IPS-15b (cell line): ENCODE results near the gene ACP4.
"Not testable (repeated sequence)": the region's sequence is repeated elsewhere in the genome, so short reads cannot be mapped to it uniquely, and the experiment has no call there.

Experiments used
- H3K27me3 ChIP-seq: one replicate; pipeline ENCODE4 v1.6.1; 2013; ENCODE audit warnings: low read length; ENCODE audit not compliant: control insufficient read depth, insufficient read depth
- H3K36me3 ChIP-seq: one replicate; pipeline ENCODE4 v1.6.1; 2013; ENCODE audit warnings: low read length; ENCODE audit not compliant: control insufficient read depth, insufficient read depth
- H3K4me1 ChIP-seq: one replicate; pipeline ENCODE4 v1.6.1; 2013; ENCODE audit warnings: mild to moderate bottlenecking, low read length; ENCODE audit not compliant: control insufficient read depth, insufficient read depth
- H3K4me3 ChIP-seq: one replicate; pipeline ENCODE4 v1.5.1; 2013; ENCODE audit warnings: low read depth, low read length
- H3K9ac ChIP-seq: one replicate; pipeline ENCODE4 v1.6.1; 2013; ENCODE audit warnings: low read depth, mild to moderate bottlenecking, low read length
- H3K9me3 ChIP-seq: one replicate; pipeline ENCODE4 v1.6.1; 2013; ENCODE audit warnings: mild to moderate bottlenecking, low read length; ENCODE audit not compliant: control insufficient read depth, insufficient read depth

ACP4 gene

DNA sequence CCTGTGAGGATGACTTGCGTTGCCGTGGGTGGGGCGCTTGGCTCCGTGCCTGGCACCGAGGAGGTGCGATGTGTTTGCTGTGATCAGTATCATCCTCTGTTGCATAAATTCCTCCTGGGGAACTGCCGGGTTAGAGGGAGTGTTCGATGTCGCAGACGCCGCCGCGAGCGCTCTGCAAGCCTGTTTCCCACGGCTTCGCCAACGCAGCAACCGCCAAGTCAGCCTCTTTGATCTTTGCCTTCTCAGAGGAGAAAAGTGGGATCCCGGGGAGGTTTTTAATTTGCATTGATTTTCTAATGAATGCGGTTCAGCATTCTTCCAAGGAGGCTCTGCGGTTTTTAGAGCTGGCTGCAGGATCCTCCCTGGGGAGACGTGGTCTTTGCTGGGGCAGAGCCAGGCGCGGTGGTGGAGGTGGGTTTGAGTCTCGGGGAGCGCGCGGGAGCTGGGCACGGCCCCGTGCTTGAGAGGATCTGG lies 12.3 kb upstream of the ACP4 start:
- H3K9ac ChIP-seq: no peak overlapping the region
- H3K27me3 ChIP-seq: peaks cover 67% of the 10 kb centered on the region
- H3K36me3 ChIP-seq: no peaks in the 10 kb centered on the region
- peaks cover 3% of the 10 kb centered on the region for H3K4me1 ChIP-seq
- no peaks in the 10 kb centered on the region for H3K9me3 ChIP-seq
- H3K4me3 ChIP-seq: peak overlapping the region; percentile 30

DNA sequence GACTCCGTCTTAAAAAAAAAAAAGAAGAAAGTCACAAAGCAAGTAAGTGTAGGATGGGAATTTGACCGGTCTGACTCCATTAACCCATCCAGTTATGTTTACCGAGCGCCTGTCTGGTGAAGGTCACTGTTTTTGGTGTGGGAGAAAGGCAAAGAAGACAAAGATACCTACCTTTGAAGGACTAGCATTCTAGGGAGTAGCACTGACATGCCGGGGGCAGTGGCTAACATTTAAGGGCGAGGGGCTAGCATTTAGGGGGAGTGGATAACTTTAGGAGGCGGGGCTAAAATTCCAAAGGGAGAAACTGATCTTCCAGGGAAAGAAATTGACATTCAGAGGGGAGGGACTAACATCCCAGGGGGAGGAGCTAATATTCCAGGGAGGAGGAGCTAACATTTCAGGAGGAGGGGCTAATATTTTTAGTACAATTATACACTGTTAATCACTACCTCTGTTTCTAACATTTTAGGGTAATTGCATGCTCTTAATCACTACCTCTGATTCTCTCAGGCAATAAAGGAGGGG lies 11.2 kb upstream of the ACP4 start:
- no peaks in the 10 kb centered on the region for H3K9me3 ChIP-seq
- H3K36me3 ChIP-seq: no peaks in the 10 kb centered on the region
- H3K9ac ChIP-seq: no peak overlapping the region
- peaks cover 70% of the 10 kb centered on the region for H3K27me3 ChIP-seq
- no peak overlapping the region for H3K4me3 ChIP-seq
- peaks cover 3% of the 10 kb centered on the region for H3K4me1 ChIP-seq

DNA sequence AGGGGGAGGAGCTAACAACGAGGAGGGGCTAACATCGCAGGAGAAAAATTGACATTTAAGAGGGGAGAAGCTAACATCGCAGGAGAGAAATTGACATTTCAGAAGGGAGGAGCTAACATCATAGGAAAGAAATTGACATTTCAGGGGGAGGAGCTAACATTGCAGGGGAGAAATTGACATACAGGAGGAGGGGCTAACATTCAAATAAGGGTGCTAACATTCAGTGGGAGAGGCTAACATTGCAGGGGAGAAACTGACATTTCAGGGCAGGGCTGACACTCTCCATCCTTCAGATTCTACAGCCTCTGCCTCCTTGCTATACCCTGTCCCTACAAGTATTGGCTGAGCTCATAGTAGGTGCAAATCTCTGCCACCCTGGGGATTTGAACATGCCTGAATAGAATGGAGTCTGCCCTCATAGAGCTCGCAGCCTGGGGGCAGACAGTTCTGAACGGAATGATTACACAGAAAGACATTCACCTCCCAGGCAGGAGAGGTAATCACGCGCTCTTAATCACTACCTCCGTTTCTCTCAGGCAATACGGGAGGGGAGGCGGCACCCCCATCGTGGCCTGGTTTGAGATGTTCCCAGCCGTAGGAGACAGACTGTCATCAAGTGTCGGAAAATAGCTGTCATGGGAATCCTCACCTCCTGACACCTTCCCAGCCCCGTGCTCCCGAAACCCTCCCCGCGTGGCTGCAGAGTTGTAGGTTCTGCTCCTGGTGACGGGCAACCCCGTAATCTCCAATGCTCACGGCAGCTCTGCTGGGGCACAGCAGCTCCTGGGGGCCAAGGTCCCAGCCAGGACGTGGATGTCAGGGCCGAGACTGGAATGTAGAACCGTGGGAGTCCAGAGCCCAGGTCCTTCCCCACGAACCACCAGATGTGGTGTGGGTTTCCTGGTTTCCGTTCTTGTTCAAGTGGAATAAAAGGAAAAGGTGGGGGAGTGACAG lies 10.4 kb upstream of the ACP4 start:
- H3K4me1 ChIP-seq: peaks cover 3% of the 10 kb centered on the region
- H3K4me3 ChIP-seq: no peak overlapping the region
- no peaks in the 10 kb centered on the region for H3K36me3 ChIP-seq
- H3K9me3 ChIP-seq: no peaks in the 10 kb centered on the region
- H3K9ac ChIP-seq: no peak overlapping the region
- H3K27me3 ChIP-seq: peaks cover 65% of the 10 kb centered on the region

DNA sequence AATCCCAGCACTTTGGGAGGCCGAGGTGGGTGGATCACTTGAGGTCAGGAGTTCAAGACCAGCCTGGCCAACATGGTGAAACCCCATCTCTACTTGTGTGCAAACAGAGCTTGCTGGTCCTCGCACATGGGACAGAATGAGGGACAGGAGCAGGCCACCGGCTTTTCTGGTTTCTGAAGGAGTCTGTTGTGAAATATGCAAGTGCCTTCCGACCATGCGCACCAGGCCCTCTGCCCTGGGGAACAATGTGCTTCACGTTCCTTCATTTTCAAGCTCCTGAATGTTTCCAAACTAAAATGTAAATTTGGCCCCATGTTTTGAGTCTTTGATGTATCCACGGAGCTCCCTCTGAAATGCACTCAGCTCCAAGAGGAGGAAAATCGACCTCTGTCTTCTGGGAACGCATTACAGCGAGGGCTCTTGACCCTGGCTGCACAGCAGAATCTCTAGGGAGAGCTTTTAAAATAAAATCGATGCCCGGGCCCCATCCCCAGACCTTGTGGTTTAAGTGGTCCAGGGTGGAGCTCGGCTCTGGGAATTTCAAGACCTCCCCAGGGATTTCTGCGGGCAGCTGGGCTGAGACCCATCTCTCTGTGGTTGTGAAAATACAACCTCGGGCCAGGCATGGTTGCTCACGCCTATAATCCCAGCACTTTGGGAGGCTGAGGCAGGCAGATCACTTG lies 9.3 kb upstream of the ACP4 start:
- Histone ChIP-seq H3K27me3 (peaks cover 59% of the 10 kb centered on the region), H3K4me1 (peaks cover 3% of the 10 kb centered on the region), H3K9me3 (no peaks in the 10 kb centered on the region), H3K4me3 (no peak overlapping the region), H3K36me3 (no peaks in the 10 kb centered on the region), H3K9ac (no peak overlapping the region)

DNA sequence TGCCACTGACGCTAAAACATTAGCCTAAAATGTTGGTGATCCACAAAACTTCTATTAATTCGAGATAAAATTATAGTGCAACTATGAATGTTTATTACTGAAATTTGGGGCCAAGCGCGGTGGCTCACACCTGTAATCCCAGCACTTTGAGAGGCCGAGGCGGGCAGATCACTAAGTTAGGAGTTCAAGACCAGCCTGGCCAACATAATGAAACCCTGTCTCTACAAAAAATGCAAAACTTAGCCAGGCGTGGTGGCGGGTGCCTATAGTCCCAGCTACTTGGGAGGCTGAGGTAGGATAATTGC lies 6.4 kb upstream of the ACP4 start:
- peaks cover 33% of the 10 kb centered on the region for H3K27me3 ChIP-seq
- not testable (repeated sequence) for H3K4me1 ChIP-seq, H3K9ac ChIP-seq, H3K9me3 ChIP-seq, H3K36me3 ChIP-seq, H3K4me3 ChIP-seq

DNA sequence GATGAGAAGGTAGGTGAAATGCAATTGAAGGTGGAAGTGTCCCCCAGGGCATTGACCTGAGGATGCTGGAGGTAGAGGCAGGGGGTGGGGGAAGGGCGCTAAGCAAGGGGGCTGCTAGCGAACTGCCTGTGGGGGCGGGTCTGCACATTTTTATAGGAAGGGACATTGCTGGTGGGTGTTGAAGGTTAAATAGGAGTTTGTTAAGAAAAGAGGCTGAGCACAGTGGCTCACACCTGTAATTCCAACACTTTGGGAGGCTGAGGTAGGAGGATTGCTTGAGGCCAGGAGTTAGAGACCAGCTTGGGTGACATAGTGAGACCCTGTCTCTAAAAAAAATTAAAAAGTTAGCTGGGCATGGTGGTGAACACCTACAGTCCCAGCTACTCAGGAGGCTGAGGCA lies 5.5 kb upstream of the ACP4 start:
- Histone ChIP-seq H3K9ac (no peak overlapping the region), H3K9me3 (no peaks in the 10 kb centered on the region), H3K4me1 (no peaks in the 10 kb centered on the region), H3K36me3 (no peaks in the 10 kb centered on the region), H3K4me3 (no peak overlapping the region), H3K27me3 (peaks cover 23% of the 10 kb centered on the region)

DNA sequence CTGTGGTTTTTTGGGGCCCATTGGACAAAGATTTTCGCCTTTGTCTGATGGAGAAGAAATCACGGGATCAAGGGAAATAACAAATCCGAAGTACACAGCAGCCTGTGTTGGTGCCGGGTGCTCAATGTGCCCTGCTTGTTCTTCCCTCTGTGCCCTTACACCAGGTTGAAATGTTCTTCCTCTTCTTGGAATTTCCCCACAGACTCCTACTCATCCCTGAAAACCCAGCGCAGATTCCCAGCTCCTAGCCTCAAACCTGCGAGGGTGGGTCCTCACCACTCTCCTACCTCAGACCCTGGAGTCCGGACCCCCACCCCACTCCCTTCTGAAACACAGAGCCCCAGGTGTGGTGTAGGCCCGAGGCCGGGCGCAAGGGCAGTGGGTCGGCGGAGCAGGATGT lies 4.9 kb upstream of the ACP4 start:
- no peaks in the 10 kb centered on the region for H3K4me1 ChIP-seq

DNA sequence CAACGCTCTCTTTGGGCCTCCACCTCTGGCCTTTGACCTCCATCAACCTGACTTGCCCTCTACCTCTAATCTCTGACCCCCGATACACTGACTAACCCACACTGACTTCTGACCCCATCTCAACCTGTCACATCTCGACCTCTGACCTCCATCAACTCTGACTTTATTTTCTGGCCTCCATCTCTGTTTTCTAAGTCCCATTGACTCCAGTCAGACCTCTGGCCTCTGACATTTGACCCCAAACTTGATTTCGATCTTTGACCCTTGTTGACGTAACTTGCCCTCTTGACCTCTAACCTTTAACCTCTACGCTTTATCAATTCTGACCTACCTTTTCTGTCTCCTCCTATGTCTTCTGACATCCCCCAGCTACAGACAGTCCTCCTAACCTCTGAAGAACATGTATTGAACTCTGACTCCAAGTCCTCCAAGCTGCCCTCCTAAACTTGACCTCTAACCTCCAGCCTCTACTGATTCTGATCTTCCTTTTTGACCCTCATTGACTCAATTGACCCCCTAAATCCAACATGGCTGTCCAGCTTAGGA lies 780 bp downstream of the ACP4 start:
- no peaks in the 10 kb centered on the region for H3K9me3 ChIP-seq
- no peaks in the 10 kb centered on the region for H3K36me3 ChIP-seq
- no peaks in the 10 kb centered on the region for H3K4me1 ChIP-seq
- H3K9ac ChIP-seq: no peak overlapping the region
- H3K4me3 ChIP-seq: no peak overlapping the region
- H3K27me3 ChIP-seq: no peaks in the 10 kb centered on the region

More for the DNA sequence above, 4.9 kb upstream of the ACP4 start:
- no peaks in the 10 kb centered on the region for H3K36me3 ChIP-seq
- H3K4me3 ChIP-seq: no peak overlapping the region
- peaks cover 17% of the 10 kb centered on the region for H3K27me3 ChIP-seq
- no peak overlapping the region for H3K9ac ChIP-seq
- H3K9me3 ChIP-seq: no peaks in the 10 kb centered on the region

DNA sequence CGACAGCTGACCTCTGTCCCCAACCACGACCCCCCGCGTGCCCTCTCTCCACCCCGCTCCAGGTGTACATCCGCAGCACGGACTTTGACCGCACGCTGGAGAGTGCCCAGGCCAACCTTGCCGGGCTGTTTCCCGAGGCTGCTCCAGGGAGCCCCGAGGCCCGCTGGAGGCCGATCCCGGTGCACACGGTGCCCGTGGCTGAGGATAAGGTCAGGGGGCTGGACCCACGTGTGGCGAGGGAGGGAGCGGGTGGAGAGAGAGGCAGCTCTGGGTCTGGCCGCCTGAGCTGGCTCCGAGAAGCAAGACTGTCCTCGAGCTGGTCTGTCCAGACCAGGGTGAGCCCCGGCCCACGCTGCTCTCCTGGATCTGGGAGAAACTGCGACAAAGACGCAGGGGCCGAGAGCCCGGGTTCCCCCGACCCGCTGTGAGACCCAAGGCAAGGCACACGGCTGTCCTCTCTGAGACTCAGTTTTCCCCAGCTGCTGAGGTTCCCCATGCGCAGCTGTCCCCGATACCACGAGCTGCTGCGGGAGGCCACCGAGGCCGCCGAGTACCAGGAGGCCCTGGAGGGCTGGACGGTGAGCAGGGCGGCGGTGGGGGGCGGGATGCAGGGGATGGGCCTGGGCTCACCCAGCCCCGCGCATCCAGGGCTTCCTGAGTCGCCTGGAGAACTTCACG lies 1.5 kb downstream of the ACP4 start:
- Histone ChIP-seq H3K4me1 (no peaks in the 10 kb centered on the region), H3K9me3 (no peaks in the 10 kb centered on the region), H3K4me3 (no peak overlapping the region), H3K9ac (no peak overlapping the region), H3K27me3 (no peaks in the 10 kb centered on the region), H3K36me3 (peaks cover 2% of the 10 kb centered on the region)

DNA sequence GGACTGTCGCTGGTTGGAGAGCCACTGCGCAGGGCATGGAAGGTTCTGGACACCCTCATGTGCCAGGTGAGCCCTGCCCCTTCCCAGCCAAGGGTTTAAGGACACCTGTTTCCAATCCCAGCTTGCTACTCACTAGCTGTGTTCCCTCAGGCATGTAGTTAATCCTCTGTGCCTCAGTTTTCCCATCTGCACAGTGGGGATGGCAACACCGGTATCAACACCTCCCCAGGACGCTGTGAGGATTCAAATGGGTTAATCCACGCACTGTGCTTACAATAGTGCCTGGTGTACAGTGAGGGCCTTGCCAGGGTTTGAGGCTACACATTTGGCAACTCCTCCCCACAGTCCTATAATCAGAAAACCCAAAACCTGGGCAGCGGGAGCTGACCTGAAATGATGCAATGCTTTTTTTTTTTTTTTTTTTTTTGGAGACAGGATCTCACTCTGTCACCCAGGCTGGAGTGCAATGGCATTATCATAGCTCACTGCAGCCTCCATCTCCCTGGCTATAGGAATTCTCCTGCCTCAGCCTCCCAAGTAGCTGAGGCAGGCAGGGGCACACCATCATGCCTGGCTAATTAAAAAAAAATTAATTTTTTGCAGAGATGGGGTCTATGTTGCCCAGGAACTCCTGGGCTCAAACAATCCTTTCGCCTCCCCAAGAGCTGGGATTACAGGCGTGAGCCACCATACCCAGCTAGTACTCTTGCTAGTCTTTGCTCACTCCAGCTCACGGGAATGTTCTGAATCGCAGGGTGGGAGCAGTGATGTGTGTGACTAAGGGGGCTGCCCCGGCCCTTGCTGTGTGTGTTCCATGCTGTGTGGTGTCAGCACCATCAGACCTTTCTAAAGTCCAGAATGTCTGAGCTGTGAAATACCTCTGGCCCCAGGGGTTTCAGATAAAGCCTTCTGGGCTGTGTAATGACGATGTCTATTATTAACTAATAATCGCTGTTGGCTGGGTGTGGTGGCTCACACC lies 2.3 kb downstream of the ACP4 start:
- no peaks in the 10 kb centered on the region for H3K27me3 ChIP-seq
- peaks cover 7% of the 10 kb centered on the region for H3K36me3 ChIP-seq
- no peak overlapping the region for H3K9ac ChIP-seq
- no peaks in the 10 kb centered on the region for H3K9me3 ChIP-seq
- H3K4me3 ChIP-seq: no peak overlapping the region
- H3K4me1 ChIP-seq: no peaks in the 10 kb centered on the region
